ENCODE data around the gene SLC7A11. TPM values are rescaled to one million over a fixed set of nuclear protein-coding genes. Genes with fewer than 3 reads are reported as not detected.

SLC7A11 gene
- total and polyA plus RNA-seq, 2 donors (not counting 1 experiment from before 2014, with no cell fraction given): 9.6 to 74.8 TPM

DNA sequence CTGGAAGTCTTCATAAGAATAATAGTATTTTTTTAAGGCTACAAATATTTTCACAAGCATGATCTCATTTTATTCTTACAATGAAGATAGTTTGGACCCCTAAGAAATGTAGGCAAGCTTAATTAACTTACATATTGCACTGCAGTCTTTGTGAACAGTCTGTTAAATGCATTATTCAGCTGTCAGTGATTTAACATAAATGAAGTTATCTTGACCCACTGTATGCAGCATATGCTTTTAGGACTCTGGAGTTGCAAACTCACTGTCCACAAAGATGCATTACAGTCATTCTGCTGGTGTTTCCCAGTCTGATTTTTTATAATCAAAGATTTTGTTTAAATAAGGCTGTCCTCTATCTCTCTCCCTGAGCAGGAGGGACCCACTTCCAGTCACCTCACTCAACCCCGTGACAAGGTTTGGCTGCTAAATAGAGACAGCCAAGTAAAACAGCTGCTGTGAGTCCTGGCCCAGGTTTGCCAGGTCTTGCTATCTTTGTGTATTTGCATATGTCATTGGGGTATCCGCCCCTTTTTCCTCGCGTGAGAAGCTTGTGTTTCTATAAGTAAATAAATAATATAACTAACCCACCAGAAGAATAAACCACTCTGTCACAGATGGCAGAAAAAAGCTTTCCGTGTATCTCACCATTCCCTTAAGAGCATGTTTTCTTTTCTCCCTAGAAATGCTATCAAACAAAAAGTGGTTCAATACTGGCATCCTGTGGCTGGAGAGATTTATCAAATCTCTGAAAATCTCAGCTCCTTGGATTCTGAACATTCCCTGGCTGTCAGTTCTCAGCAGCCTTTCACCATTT, 67.0 kb downstream of the SLC7A11 start:
- no peaks in the 10 kb centered on the region for H3K27me3 ChIP-seq (ENCODE audit: control insufficient read depth, insufficient read depth, low read length)
- H3K9ac ChIP-seq (ENCODE audit: insufficient read depth, low read length): no peak overlapping the region
- peak overlapping the region; percentile 16 for H3K4me2 ChIP-seq (ENCODE audit: extremely low read depth, insufficient read depth, low read length)
- no peaks in the 10 kb centered on the region for H3K79me2 ChIP-seq (ENCODE audit: control insufficient read depth, insufficient read depth, low read length)
- H3K4me1 ChIP-seq (ENCODE audit: control insufficient read depth, extremely low read depth, insufficient read depth, low read length): no peaks in the 10 kb centered on the region
- TF ChIP-seq, protein P1, sequence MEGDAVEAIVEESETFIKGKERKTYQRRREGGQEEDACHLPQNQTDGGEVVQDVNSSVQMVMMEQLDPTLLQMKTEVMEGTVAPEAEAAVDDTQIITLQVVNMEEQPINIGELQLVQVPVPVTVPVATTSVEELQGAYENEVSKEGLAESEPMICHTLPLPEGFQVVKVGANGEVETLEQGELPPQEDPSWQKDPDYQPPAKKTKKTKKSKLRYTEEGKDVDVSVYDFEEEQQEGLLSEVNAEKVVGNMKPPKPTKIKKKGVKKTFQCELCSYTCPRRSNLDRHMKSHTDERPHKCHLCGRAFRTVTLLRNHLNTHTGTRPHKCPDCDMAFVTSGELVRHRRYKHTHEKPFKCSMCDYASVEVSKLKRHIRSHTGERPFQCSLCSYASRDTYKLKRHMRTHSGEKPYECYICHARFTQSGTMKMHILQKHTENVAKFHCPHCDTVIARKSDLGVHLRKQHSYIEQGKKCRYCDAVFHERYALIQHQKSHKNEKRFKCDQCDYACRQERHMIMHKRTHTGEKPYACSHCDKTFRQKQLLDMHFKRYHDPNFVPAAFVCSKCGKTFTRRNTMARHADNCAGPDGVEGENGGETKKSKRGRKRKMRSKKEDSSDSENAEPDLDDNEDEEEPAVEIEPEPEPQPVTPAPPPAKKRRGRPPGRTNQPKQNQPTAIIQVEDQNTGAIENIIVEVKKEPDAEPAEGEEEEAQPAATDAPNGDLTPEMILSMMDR (conservative IDR thresholded peaks at IDR 0.05 in 1 of 2, IDR thresholded peaks at IDR 0.05 in 1 of 2; ENCODE audit: low read depth in 1 of 2, low read length in 2 of 2): no peak
- TF ChIP-seq EZH2 (IDR thresholded peaks at IDR 0.05; ENCODE audit: low read length, missing control alignments): no peak
- no peak overlapping the region for H3K27ac ChIP-seq (ENCODE audit: insufficient read depth, low read length)
- peak; percentile 49 to 63 for DNase-seq (ENCODE audit: low read depth in 2 of 2)
- no peaks in the 10 kb centered on the region for H3K36me3 ChIP-seq (ENCODE audit: control insufficient read depth, insufficient read depth, low read length)
- H3K9me3 ChIP-seq (ENCODE audit: control insufficient read depth, insufficient read depth, low read depth, low read length): no peaks in the 10 kb centered on the region
- H4K20me1 ChIP-seq (ENCODE audit: control insufficient read depth, extremely low read depth, insufficient read depth, low read length): no peaks in the 10 kb centered on the region
- no peak overlapping the region for H2AFZ ChIP-seq (ENCODE audit: low read length)
- H3K4me3 ChIP-seq (replicated peaks in 1 of 4; ENCODE audit: control extremely low read depth in 1 of 4, insufficient read depth in 1 of 4, low read depth in 3 of 4, low read length in 4 of 4): no peak overlapping the region

DNA sequence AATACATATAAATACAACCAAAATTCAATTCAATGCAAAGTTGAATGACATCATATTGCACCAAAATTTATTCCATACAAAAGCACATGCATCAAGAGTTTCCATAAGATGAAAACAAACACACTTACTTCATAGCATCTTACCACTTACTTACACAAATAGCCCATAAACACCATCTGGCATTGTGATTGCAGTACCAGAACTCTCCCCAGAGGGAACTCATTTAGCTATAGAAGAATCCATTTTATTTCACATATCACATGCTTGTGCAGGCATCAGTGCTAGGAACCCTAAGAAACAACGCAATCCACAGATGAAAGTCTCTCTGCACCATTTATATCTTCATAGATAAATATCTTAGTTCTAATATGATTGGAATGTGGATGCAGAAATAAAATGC, 77.9 kb downstream of the SLC7A11 start:
- H3K4me3 ChIP-seq (replicated peaks in 1 of 4; ENCODE audit: control extremely low read depth in 1 of 4, insufficient read depth in 1 of 4, low read depth in 3 of 4, low read length in 4 of 4): no peak overlapping the region
- no peaks in the 10 kb centered on the region for H3K27me3 ChIP-seq (ENCODE audit: control insufficient read depth, insufficient read depth, low read length)
- no peak overlapping the region for H2AFZ ChIP-seq (ENCODE audit: low read length)
- no peaks in the 10 kb centered on the region for H3K79me2 ChIP-seq (ENCODE audit: control insufficient read depth, insufficient read depth, low read length)
- no peak for DNase-seq (ENCODE audit: low read depth in 2 of 2)
- no peak for TF ChIP-seq EZH2 (IDR thresholded peaks at IDR 0.05; ENCODE audit: low read length, missing control alignments)
- TF ChIP-seq, protein P1 (conservative IDR thresholded peaks at IDR 0.05 in 1 of 2, IDR thresholded peaks at IDR 0.05 in 1 of 2; ENCODE audit: low read depth in 1 of 2, low read length in 2 of 2): no peak
- H3K4me1 ChIP-seq (ENCODE audit: control insufficient read depth, extremely low read depth, insufficient read depth, low read length): no peaks in the 10 kb centered on the region
- no peaks in the 10 kb centered on the region for H3K9me3 ChIP-seq (ENCODE audit: control insufficient read depth, insufficient read depth, low read depth, low read length)
- H3K9ac ChIP-seq (ENCODE audit: insufficient read depth, low read length): no peak overlapping the region
- H3K36me3 ChIP-seq (ENCODE audit: control insufficient read depth, insufficient read depth, low read length): no peaks in the 10 kb centered on the region
- no peak overlapping the region for H3K4me2 ChIP-seq (ENCODE audit: extremely low read depth, insufficient read depth, low read length)
- H3K27ac ChIP-seq (ENCODE audit: insufficient read depth, low read length): no peak overlapping the region
- no peaks in the 10 kb centered on the region for H4K20me1 ChIP-seq (ENCODE audit: control insufficient read depth, extremely low read depth, insufficient read depth, low read length)

GRCh38 chr4:138163171-138163570, 79.0 kb downstream of the SLC7A11 start:
- H3K27ac ChIP-seq (ENCODE audit: insufficient read depth, low read length): no peak overlapping the region
- no peaks in the 10 kb centered on the region for H3K36me3 ChIP-seq (ENCODE audit: control insufficient read depth, insufficient read depth, low read length)
- H3K4me1 ChIP-seq (ENCODE audit: control insufficient read depth, extremely low read depth, insufficient read depth, low read length): no peaks in the 10 kb centered on the region
- no peak overlapping the region for H3K4me2 ChIP-seq (ENCODE audit: extremely low read depth, insufficient read depth, low read length)
- no peak overlapping the region for H3K4me3 ChIP-seq (replicated peaks in 1 of 4; ENCODE audit: control extremely low read depth in 1 of 4, insufficient read depth in 1 of 4, low read depth in 3 of 4, low read length in 4 of 4)
- H3K9ac ChIP-seq (ENCODE audit: insufficient read depth, low read length): no peak overlapping the region
- H3K79me2 ChIP-seq (ENCODE audit: control insufficient read depth, insufficient read depth, low read length): no peaks in the 10 kb centered on the region
- DNase-seq (ENCODE audit: low read depth in 2 of 2): no peak
- H4K20me1 ChIP-seq (ENCODE audit: control insufficient read depth, extremely low read depth, insufficient read depth, low read length): no peaks in the 10 kb centered on the region
- no peak overlapping the region for H2AFZ ChIP-seq (ENCODE audit: low read length)
- TF ChIP-seq, protein P1 (conservative IDR thresholded peaks at IDR 0.05 in 1 of 2, IDR thresholded peaks at IDR 0.05 in 1 of 2; ENCODE audit: low read depth in 1 of 2, low read length in 2 of 2): no peak
- TF ChIP-seq EZH2 (IDR thresholded peaks at IDR 0.05; ENCODE audit: low read length, missing control alignments): no peak
- no peaks in the 10 kb centered on the region for H3K9me3 ChIP-seq (ENCODE audit: control insufficient read depth, insufficient read depth, low read depth, low read length)
- no peaks in the 10 kb centered on the region for H3K27me3 ChIP-seq (ENCODE audit: control insufficient read depth, insufficient read depth, low read length)
